Midbrain (tissue), 1 donor: ENCODE data around the gene NANOGP8.

Source experiments
- DNase-seq: peaks from one replicate; lab custom pipeline; 2025; lab: John Stamatoyannopoulos, UW

The NANOGP8 gene

DNA sequence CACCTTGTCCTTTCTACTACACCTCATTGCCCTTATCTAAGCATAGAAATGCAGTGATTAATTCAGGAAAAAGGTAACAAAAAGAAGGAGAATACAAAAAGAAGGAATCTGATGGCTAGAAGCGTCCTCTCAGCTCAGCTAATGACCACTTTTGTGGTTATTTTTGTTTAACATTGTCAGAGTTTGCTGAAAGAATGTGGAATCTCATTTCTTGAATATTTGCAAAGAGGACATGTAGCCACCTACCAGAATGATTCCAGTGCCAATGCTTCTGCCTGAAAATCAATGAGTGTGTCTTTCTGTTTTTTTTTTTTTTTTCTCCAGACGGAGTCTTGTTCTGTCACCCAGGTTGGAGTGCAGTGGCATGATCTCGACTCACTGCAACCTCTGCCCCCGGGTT is 24.5 kb downstream of the NANOGP8 start:
- DNase-seq = no peak

DNA sequence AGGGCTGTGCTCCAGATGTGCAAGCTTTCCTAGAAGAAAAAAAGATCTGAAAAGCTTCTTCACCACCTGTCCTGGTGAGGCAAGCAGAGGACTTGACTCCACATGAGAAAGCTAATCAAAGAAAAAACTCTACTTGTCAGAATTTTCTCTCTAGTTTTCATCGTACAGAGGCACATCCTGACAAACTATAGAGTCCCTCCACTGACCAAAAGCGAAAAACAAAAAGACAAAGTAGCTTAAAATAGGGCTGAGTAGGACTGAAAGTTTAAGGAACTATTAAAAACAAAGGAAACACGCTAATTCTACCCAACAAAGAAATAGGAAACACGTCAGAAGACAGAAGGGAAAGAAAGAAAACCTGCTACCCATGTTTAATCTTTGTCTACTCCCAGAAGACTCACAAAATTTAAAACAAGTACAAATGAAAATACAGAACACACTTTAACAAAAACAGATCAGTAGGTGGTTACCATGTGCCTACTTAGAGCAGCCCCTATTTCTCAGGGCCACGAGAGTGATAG is 26.5 kb downstream of the NANOGP8 start:
- DNase-seq = no peak

GRCh38 chr15:35055416-35056105 is 29.5 kb downstream of the NANOGP8 start:
- DNase-seq = no peak

DNA sequence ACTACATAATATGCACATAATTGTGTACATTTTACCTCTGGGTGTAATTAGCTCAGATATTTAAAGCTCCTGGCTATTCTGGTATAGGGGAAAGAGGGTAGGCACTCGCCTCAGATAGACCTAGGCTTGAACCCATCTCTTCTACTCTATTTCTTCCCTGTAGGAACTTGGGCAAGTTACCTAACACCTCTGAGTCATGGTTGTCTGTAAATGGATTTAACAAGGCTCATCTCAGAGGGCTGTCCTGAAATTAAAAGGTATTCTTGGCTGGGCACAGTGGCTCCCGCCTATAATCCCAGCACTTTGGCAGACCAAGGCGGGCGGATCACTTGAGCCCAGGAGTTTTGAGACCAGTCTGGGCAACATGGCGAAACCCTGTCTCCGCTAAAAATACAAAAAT is 30.7 kb downstream of the NANOGP8 start:
- DNase-seq = no peak

DNA sequence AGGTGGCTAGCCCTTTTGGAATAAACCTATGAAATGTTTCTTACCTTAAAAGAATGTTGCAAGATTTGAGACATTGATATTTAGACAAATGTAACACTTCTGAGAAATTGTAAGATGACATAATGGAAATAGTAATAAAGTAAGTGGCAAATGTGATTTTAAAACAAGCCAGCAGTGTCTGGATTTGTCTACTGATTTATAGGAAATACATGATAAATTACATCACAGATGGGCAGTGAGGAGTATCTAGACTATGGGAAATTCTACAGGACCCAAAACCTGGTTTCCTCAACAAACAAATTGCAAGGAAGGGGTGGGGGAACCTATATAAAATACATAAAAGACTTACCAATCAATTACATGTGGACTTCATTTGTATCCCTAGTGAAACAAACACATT is 37.1 kb downstream of the NANOGP8 start:
- no peak for DNase-seq

GRCh38 chr15:35047528-35047927 is 37.6 kb downstream of the NANOGP8 start:
- no peak for DNase-seq

GRCh38 chr15:35043373-35044095 is 41.6 kb downstream of the NANOGP8 start:
- no peak for DNase-seq

DNA sequence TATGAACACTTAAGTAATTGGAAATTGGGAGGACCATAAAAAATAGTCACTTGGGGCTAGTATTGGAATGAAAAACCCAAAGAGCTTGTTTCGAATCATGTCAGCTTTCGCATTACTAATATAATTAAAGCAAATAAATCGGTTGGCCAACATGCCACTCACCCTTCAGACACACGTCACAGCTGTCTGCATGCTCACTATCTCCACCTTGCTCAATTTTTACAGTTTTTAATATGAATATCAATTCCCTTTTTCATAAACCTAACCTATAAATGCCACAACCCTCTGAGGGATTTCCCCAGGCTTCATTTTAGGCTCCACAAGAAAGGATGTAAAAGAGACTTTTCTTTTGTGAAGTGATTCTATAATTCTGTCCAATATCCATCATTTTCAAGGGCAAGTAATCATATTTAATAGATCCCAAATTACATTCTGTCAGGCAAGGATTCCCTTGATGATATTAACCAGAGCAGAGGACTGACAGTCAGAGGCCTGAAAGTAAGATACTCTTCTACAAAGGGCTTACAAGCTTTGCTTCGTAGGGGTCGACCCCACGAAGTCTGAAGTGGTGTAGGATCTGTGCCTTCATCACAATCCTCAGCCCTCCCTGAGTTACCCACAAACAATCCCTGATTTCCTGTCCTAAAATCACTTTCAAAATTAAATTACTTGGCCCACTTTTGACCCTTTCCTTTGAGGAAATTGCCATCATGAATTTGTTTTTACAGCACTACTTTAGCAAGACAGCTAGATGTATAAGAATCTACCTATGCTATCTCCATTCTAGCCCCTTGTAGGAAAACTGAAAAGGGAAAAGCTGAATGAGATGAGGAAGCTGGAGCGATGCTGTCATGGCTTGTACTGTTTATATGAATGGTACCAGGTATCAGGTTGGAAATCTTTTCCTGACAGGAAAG is 44.5 kb downstream of the NANOGP8 start:
- DNase-seq = no peak

- DNase-seq = no peak
These were observed 46.3 kb downstream of the NANOGP8 start for GRCh38 chr15:35038626-35039451.
